ENCODE measurements around the gene UBA6.

DNA sequence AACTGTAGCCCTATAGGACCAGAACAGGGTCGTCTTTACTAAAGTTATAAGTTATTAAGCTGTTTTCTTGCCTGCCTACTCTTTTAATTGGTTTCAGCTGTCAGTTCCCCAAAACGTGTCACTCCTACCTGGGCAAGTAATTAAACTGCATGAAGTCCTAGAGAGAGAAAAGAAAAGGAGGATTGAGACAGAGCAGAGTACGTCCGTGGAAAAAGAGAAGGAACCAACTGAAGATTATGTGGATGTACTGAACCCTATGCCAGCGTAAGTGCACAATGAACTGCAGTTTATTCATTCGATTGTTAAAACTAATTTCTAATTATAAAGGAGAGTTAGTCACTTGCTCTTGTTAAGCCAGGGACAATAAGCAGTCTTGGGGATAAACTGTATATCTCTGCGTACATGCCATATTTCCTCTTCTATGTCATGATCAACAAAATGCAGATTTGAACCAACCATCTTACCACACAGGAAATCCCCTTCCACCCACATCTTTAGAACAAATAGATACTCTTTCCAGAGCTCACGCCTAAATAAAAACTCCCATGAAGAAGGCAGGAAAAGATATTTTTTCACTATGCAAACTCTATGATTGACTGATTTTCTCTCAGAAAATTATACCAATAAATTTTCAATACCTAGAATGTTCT lies 119.6 kb downstream of the UBA6 start:
- TF ChIP-seq, protein P1, sequence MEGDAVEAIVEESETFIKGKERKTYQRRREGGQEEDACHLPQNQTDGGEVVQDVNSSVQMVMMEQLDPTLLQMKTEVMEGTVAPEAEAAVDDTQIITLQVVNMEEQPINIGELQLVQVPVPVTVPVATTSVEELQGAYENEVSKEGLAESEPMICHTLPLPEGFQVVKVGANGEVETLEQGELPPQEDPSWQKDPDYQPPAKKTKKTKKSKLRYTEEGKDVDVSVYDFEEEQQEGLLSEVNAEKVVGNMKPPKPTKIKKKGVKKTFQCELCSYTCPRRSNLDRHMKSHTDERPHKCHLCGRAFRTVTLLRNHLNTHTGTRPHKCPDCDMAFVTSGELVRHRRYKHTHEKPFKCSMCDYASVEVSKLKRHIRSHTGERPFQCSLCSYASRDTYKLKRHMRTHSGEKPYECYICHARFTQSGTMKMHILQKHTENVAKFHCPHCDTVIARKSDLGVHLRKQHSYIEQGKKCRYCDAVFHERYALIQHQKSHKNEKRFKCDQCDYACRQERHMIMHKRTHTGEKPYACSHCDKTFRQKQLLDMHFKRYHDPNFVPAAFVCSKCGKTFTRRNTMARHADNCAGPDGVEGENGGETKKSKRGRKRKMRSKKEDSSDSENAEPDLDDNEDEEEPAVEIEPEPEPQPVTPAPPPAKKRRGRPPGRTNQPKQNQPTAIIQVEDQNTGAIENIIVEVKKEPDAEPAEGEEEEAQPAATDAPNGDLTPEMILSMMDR (IDR thresholded peaks at IDR 0.05; ENCODE audit: insufficient read depth, low read depth, low read length) = no peak
- no peak for TF ChIP-seq EZH2 (IDR thresholded peaks at IDR 0.05; ENCODE audit: insufficient read depth, low read length)

Data from astrocyte (in vitro differentiated cells and primary cell).